Lung (tissue), 12 donors: ENCODE data around the gene LPAR5. TPM values are rescaled to one million over a fixed set of nuclear protein-coding genes. Genes with fewer than 3 reads are reported as not detected.

Experiments used
- ATAC-seq: fragments of 200-7000 bp; cut with Tn5 transposase; one replicate; pipeline ENCODE4 v1.9.1; 2020; ENCODE audit warnings: moderate number of reproducible peaks; ENCODE audit not compliant: insufficient read depth, low FRiP score
- DNase-seq, 3 donors: peaks; one replicate each; pipeline ENCODE4 v3.0.0-alpha.2; 2013 to 2017
- H3K27ac ChIP-seq, 2 donors: one replicate each; pipeline ENCODE4 v1.5.1; 2013; ENCODE audit warnings: mild to moderate bottlenecking in 2 of 2, moderate library complexity in 2 of 2, control low read depth in 1 of 2, inconsistent platforms in 1 of 2, low read depth in 1 of 2, low read length in 1 of 2
- H3K27me3 ChIP-seq, 3 donors: one replicate each; pipeline ENCODE4 v1.5.1; 2013; ENCODE audit warnings: low read length in 2 of 3; ENCODE audit not compliant: control insufficient read depth in 3 of 3, insufficient read depth in 3 of 3
- H3K36me3 ChIP-seq, 4 donors: one replicate each; pipeline ENCODE4 v1.5.1; 2013; ENCODE audit warnings: low read length in 4 of 4, mild to moderate bottlenecking in 1 of 4, moderate library complexity in 1 of 4; ENCODE audit not compliant: control insufficient read depth in 4 of 4, insufficient read depth in 4 of 4
- H3K4me1 ChIP-seq, 5 donors: one replicate each; pipeline ENCODE4 v1.5.1; 2013; ENCODE audit warnings: low read length in 5 of 5, mild to moderate bottlenecking in 2 of 5, moderate library complexity in 1 of 5; ENCODE audit not compliant: control insufficient read depth in 5 of 5, insufficient read depth in 5 of 5
- H3K4me3 ChIP-seq: one replicate; pipeline ENCODE4 v1.5.1; 2013; ENCODE audit warnings: mild to moderate bottlenecking, control low read depth, moderate library complexity
- H3K9ac ChIP-seq, 2 donors: one replicate each; pipeline ENCODE4 v1.5.1; 2013; ENCODE audit warnings: low read length in 2 of 2, control low read depth in 1 of 2; ENCODE audit not compliant: insufficient read depth in 1 of 2
- H3K9me3 ChIP-seq, 4 donors: one replicate each; pipeline ENCODE4 v1.5.1; 2013; ENCODE audit warnings: low read length in 3 of 4, mild to moderate bottlenecking in 1 of 4, moderate library complexity in 1 of 4; ENCODE audit not compliant: control insufficient read depth in 4 of 4, insufficient read depth in 3 of 4
- WGBS, 2 donors: extraction: QIAGEN DNeasy Blood & Tissue Kit; methylation state at CpG; one replicate each; pipeline ENCODE4 v1.1.7; 2013; 5-methylcytosine and 5-hydroxymethylcytosine counted together
- polyA plus RNA-seq, 2 donors: library from polyadenylated mRNA; stranded (reverse); fragments of 200-250 nt; gene quantifications; one replicate each; pipeline ENCODE4 v1.2.1, GENCODE V29; 2013
- total RNA-seq, 2 donors: library from RNA; depleted of rRNA in 1 of 2; stranded (reverse); fragments of >200 nt in 1 of 2; gene quantifications; one replicate each; pipeline ENCODE4 v1.2.1, GENCODE V29; 2014 to 2021
- TF ChIP-seq, protein P1 (sequence below): IDR thresholded peaks from 2 replicates; pipeline ENCODE4 v1.5.1; 2012; ENCODE audit warnings: mild to moderate bottlenecking; ENCODE audit errors: control extremely low read depth, extremely low read depth
- donor health status: control.
- donor health status: control.
- donor health status: Bipolar disorder and iron deficiency.
- donor health status: healthy.
- donor health status: DM: yes; HTN: yes; CAD: no.

The LPAR5 gene
- total and polyA plus RNA-seq, 4 donors: 0.51 to 2.8 (median 1.5) TPM

DNA sequence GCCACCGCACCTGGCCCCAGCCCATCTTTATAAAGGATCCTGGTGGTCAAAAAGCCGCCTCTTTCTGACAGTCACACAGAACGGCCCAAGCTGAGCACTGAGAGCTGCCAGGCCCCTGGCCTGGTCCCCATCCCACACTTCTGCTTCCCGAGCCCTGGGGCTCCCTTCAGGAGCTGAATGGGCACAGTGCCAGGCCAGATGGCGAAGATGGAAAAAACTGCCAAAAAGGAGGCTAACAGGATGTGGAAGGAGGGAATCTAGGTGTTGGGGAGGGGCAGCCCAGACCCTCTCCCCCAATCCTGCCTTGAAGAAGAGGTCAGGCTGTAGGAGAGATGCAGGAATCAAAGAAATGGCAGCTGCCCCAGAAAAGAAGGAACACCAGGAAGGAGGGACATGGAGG lies 5.0 kb downstream of the LPAR5 start:
- 60 to 83% methylated on average over 5 of the region's 5 CpGs for WGBS, 2 donors
- Histone ChIP-seq H3K27ac (peak overlapping the region in 1 of 2 donors; percentile 24), H3K4me1 (peaks cover 0 to 22% (median 0%) of the 10 kb centered on the region in 5 donors)

DNA sequence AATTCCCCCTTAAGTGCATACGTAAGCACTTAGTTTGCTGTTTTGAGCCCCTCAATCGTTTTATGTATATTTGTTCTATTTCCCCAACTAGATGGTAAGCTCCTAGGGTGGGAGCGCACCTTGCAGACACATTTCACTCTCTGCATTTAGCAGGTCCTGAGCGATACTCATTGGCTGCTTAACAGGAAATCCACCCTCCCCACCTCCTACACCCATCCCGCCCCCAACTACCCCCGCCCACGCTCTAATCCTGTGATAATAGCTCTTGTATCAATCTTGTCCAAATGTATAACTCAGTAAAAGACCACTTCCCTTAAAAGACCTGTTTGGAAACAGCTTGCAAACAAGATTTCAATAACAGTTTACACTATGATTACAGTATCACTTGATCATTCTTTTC lies 8.1 kb downstream of the LPAR5 start:
- Histone ChIP-seq H3K9me3 (no peaks in the 10 kb centered on the region), H3K4me1 (peaks cover 0 to 16% (median 0%) of the 10 kb centered on the region in 5 donors), H3K4me3 (no peak overlapping the region), H3K36me3 (no peaks in the 10 kb centered on the region), H3K27me3 (peaks cover 0 to 2% (median 0%) of the 10 kb centered on the region in 3 donors), H3K27ac (no peak overlapping the region), H3K9ac (no peak overlapping the region)
- no peak for ATAC-seq
- WGBS, 2 donors: 29 to 50% methylated on average over 7 of the region's 7 CpGs
- TF ChIP-seq, protein P1, sequence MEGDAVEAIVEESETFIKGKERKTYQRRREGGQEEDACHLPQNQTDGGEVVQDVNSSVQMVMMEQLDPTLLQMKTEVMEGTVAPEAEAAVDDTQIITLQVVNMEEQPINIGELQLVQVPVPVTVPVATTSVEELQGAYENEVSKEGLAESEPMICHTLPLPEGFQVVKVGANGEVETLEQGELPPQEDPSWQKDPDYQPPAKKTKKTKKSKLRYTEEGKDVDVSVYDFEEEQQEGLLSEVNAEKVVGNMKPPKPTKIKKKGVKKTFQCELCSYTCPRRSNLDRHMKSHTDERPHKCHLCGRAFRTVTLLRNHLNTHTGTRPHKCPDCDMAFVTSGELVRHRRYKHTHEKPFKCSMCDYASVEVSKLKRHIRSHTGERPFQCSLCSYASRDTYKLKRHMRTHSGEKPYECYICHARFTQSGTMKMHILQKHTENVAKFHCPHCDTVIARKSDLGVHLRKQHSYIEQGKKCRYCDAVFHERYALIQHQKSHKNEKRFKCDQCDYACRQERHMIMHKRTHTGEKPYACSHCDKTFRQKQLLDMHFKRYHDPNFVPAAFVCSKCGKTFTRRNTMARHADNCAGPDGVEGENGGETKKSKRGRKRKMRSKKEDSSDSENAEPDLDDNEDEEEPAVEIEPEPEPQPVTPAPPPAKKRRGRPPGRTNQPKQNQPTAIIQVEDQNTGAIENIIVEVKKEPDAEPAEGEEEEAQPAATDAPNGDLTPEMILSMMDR: no peak
- DNase-seq: peak in 2 of 3 donors; percentile 56 to 73

More for the DNA sequence above, 5.0 kb downstream of the LPAR5 start:
- Histone ChIP-seq H3K4me3 (no peak overlapping the region), H3K9ac (no peak overlapping the region), H3K36me3 (no peaks in the 10 kb centered on the region), H3K9me3 (no peaks in the 10 kb centered on the region), H3K27me3 (peaks cover 0 to 2% (median 0%) of the 10 kb centered on the region in 3 donors)
- ATAC-seq (no peak), DNase-seq (peak; percentile 48 to 57 (median 48))
- TF ChIP-seq, protein P1: no peak

DNA sequence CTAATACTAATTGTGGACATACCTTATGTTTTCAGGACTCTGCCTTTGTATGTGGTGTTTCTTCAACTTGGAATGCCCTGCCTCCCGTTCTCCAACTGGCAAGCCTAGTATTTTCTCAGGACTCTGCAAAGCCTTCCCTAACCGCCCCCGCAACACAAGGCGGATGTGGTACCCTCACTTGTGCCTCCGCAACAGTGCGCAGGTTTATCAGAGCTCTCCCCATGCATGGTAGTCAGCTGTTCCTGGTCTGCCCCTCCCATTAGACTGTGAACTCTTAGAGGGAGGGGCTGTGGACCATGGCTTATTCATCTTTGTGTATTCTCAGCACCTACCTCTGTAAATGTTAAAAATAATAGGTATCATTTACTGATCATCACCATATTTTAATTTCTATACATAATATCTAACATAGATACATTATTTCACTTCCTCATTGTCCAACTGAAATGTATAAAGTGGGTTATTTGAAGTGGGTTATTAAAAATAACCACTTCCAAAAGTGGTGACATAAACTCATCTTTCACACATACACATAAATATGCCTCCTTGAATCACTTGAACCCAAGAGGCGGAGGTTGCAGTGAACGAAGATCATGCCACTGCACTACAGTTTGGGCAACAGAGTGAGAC lies 9.0 kb downstream of the LPAR5 start:
- no peak overlapping the region for H3K9ac ChIP-seq
- H3K9me3 ChIP-seq: no peaks in the 10 kb centered on the region
- no peak overlapping the region for H3K4me3 ChIP-seq
- 83 to 84% methylated on average over 8 of the region's 8 CpGs for WGBS, 2 donors
- no peak for DNase-seq
- H3K27ac ChIP-seq: no peak overlapping the region
- TF ChIP-seq, protein P1: no peak
- peaks cover 0 to 9% (median 0%) of the 10 kb centered on the region in 5 donors for H3K4me1 ChIP-seq
- ATAC-seq: no peak
- H3K27me3 ChIP-seq: peaks cover 0 to 2% (median 0%) of the 10 kb centered on the region in 3 donors
- H3K36me3 ChIP-seq: no peaks in the 10 kb centered on the region
